ENCODE measurements around the gene HSPBP1. TPM values are rescaled to one million over a fixed set of nuclear protein-coding genes. Genes with fewer than 3 reads are reported as not detected.

HSPBP1 gene
- total RNA-seq, 2 experiments from 2014 or later, result 46.4 to 47.1 TPM

DNA sequence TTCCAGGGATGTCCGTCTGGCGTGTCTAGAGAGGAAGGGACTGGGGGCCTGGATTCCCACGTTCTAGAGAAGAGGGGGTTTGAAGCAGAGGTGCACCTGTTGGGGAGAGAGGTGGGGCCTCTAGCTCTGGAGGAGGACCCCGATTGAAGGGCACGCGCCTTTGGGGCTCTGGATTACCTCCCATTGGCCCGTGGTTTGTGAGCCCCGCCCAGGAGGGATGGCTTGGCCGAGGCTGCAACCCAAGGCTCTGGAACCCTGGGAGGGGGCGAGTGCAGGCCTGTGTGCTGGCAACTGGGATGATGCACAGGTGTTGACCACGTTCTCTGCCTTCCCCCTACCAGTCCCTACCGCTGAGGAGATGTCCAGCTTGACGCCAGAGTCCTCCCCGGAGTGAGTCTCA is 25.1 kb upstream of the HSPBP1 start:
- no peak for TF ChIP-seq CTCF (IDR thresholded peaks at IDR 0.05)
- ChIA-PET CTCF (no interaction called here), POLR2A (interaction anchor here (0.8 to 1.0 kb wide), 2 partner anchors 33 to 79 kb away, joined by 3 read pairs; partner anchors contain the start of gene TMEM238)
- intact Hi-C loops (cut with micrococcal nuclease), result loop anchor here (5.0 kb wide), 1 partner anchor 77 kb away; the partner anchor contains the start of gene TMEM238
- no peak for ATAC-seq
- DNase-seq, result no peak
- H3K4me3 Mint-ChIP-seq, result no peak overlapping the region
- no peaks in the 10 kb centered on the region for H3K27me3 Mint-ChIP-seq
- H3K4me1 Mint-ChIP-seq (ENCODE audit: low read depth), result peaks cover 8% of the 10 kb centered on the region
- peaks cover 2% of the 10 kb centered on the region for H3K36me3 Mint-ChIP-seq (ENCODE audit: low read depth)
- no peak overlapping the region for H3K27ac Mint-ChIP-seq
- H3K9me3 Mint-ChIP-seq, result no peaks in the 10 kb centered on the region

GRCh38 chr19:55304279-55304978 is 24.5 kb upstream of the HSPBP1 start:
- no peak for TF ChIP-seq CTCF (IDR thresholded peaks at IDR 0.05)
- POLR2A ChIA-PET, result interaction anchor here (0.8 to 1.0 kb wide), 2 partner anchors 34 to 80 kb away, joined by 3 read pairs; partner anchors contain the start of gene TMEM238
- CTCF ChIA-PET, result no interaction called here
- Mint-ChIP-seq H3K4me1 (ENCODE audit: low read depth) (peaks cover 8% of the 10 kb centered on the region), H3K27ac (no peak overlapping the region), H3K27me3 (no peaks in the 10 kb centered on the region), H3K4me3 (no peak overlapping the region), H3K9me3 (no peaks in the 10 kb centered on the region), H3K36me3 (ENCODE audit: low read depth) (peaks cover 2% of the 10 kb centered on the region)
- ATAC-seq, result peak; percentile 55
- peak; percentile 73 for DNase-seq
- intact Hi-C loops (cut with micrococcal nuclease), result loop anchor here (5.0 kb wide), 1 partner anchor 78 kb away; the partner anchor contains the start of gene TMEM238

GRCh38 chr19:55303477-55303876 is 23.6 kb upstream of the HSPBP1 start:
- CTCF ChIA-PET, result interaction anchor here (0.6 to 3.6 kb wide), 8 partner anchors 11 to 115 kb away, joined by 3 to 46 read pairs (median 7); partner anchors contain the start of genes KMT5C, TMEM150B and TMEM238
- H3K9me3 Mint-ChIP-seq, result no peaks in the 10 kb centered on the region
- peaks cover 2% of the 10 kb centered on the region for H3K36me3 Mint-ChIP-seq (ENCODE audit: low read depth)
- no peak overlapping the region for H3K27ac Mint-ChIP-seq
- no peak for TF ChIP-seq CTCF (IDR thresholded peaks at IDR 0.05)
- intact Hi-C loops (cut with micrococcal nuclease), result loop anchor here (5.0 kb wide), 1 partner anchor 79 kb away; the partner anchor contains the start of gene TMEM238
- H3K4me1 Mint-ChIP-seq (ENCODE audit: low read depth), result peaks cover 8% of the 10 kb centered on the region
- H3K4me3 Mint-ChIP-seq, result no peak overlapping the region
- POLR2A ChIA-PET, result interaction anchor here (0.8 to 2.8 kb wide), 2 partner anchors 81 to 87 kb away, joined by 4 to 18 read pairs; partner anchors contain the start of gene TMEM238
- H3K27me3 Mint-ChIP-seq, result no peaks in the 10 kb centered on the region
- ATAC-seq (no peak), DNase-seq (no peak)

DNA sequence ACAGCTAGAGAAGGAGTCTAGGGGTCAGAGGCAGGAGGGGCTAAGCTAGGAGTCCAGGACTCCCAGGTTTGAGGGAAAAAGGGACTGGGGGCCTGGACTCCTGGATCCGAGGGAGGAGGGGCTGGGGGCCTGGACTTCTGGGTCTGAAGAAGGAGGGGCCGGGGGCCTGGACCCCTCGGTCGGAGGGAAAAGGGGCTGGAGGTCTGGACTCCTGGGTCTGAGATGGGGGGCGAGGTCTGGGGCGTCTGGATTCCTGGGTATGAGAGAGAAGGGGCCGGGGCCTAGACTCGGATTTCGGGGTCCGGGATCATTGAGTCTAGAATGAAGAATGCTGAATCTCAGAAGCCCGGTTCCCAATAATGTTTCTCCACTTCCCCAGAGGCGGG is 22.4 kb upstream of the HSPBP1 start:
- H3K36me3 Mint-ChIP-seq (ENCODE audit: low read depth), result peaks cover 2% of the 10 kb centered on the region
- H3K27ac Mint-ChIP-seq, result peak overlapping the region; percentile 89
- no peak for ATAC-seq
- H3K9me3 Mint-ChIP-seq, result no peaks in the 10 kb centered on the region
- TF ChIP-seq CTCF (IDR thresholded peaks at IDR 0.05), result no peak
- ChIA-PET CTCF (interaction anchor here (0.7 to 3.6 kb wide), 19 partner anchors 10 to 324 kb away, joined by 3 to 46 read pairs (median 5); partner anchors contain the start of genes KMT5C, TMEM150B and TMEM238), POLR2A (interaction anchor here (0.6 to 3.1 kb wide), 5 partner anchors 37 to 134 kb away, joined by 3 to 18 read pairs (median 6); partner anchors contain the start of genes KMT5C and TMEM238)
- intact Hi-C loops (cut with micrococcal nuclease), result loop anchor here (5.0 kb wide), 1 partner anchor 80 kb away; the partner anchor contains the start of gene TMEM238
- H3K27me3 Mint-ChIP-seq, result no peaks in the 10 kb centered on the region
- H3K4me1 Mint-ChIP-seq (ENCODE audit: low read depth), result peaks cover 8% of the 10 kb centered on the region
- no peak for DNase-seq
- H3K4me3 Mint-ChIP-seq, result peak overlapping the region; percentile 75

All from activated CD8-positive, alpha-beta T cell treated with anti-CD3 and anti-CD28 coated beads for 36 hours (primary cell).